SU-DHL-6 (cell line): ENCODE measurements around the gene TIE1.

Experiments used
- CTCF ChIP-seq: fragments of 200-600 bp; sonication (generic); IDR thresholded peaks from one replicate; pipeline ENCODE4 v1.5.1; 2017; ENCODE audit warnings: antibody characterized with exemption, mild to moderate bottlenecking, low read length, moderate library complexity; ENCODE audit not compliant: insufficient read depth, poor library complexity, severe bottlenecking
- EZH2phosphoT487 ChIP-seq: fragments of 200-600 bp; sonication (generic), shearing (Covaris generic); conservative IDR thresholded peaks from 2 replicates; pipeline ENCODE4 v1.6.1; 2018; ENCODE audit warnings: mild to moderate bottlenecking, antibody characterized with exemption, low read length, moderate library complexity, mixed read lengths

GRCh38 chr1:43352881-43353280, 52.1 kb downstream of the TIE1 start:
- no peak for TF ChIP-seq CTCF
- TF ChIP-seq EZH2phosphoT487 = no peak
